ENCODE data around the gene SULT2B1.
"Not testable (repeated sequence)": the region's sequence is repeated elsewhere in the genome, so short reads cannot be mapped to it uniquely, and the experiment has no call there.

SULT2B1 gene

GRCh38 chr19:48556825-48557224 lies 4.9 kb downstream of the SULT2B1 start:
- no peak for DNase-seq (ENCODE audit: low read depth in 4 of 4, low spot score in 1 of 4)

GRCh38 chr19:48558018-48558684 lies 6.2 kb downstream of the SULT2B1 start:
- DNase-seq (ENCODE audit: low read depth in 4 of 4, low spot score in 1 of 4): no peak

- no peak for DNase-seq (ENCODE audit: low read depth in 4 of 4, low spot score in 1 of 4)
Measured at GRCh38 chr19:48560095-48560530, 8.1 kb downstream of the SULT2B1 start.

DNA sequence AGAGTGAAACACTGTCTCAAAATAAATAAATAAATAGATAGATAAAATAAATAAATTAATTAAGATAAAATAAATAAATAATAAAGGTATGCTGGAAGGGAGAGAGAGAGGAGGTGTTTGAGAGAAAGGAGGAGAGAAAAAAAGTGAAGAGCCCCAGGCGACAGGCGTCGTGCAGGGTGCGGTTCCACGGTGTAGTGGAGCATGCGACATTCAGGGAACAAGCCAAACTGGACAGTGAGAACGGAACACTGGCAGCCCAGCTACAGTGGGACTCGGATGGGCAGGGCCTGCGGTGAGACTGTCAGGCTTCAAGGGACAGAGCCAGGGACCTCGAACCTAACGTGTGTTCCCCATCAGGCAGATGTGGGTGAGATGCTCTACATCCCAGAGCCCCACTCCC lies 9.4 kb downstream of the SULT2B1 start:
- no peak for DNase-seq (ENCODE audit: low read depth in 4 of 4, low spot score in 1 of 4)

DNA sequence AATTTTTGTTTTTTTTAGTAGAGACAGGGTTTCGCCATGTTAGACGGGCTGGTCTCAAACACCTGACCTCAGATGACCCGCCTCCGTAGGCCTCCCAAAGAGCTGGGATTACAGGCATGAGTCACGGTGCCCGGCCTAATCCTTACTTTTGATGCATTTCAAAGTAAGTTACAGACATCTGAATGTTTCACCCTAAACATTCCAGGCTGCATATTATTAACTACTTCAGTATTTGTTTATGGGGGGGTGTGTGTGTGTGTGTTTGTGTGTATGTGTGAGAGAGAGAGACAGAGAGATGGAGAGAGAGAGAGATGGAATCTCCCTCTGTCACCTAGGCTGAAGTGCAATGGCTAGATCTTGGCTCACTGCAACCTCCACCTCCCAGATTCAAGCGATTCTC lies 13.1 kb downstream of the SULT2B1 start:
- no peak for DNase-seq (ENCODE audit: low read depth in 4 of 4, low spot score in 1 of 4)

DNA sequence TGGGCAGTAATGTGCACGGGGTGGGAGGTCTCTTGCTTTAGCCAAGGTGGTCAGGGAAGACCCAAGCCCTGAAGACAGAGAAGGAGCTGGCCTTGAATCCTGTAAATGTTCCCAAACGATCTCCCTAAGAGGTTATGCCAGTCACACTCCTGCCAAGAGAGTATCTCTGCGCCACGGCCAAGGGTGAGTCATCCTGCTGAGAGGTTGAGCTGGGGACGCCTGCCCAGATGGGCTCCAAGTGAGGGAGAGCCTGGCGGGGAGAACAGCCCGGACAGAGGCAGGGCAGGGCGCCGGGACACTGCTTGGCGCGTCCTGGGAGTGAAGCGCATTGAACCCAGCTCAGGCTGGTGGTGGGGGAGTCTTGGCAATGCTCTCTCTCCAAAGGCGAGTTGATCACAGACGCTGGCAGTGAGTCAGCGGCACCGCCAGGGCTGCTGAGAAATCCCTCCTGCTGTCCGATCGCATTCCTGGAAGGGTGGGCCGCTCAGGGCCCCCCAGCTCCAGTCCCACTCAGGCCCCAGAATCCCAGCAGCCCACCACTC lies 16.4 kb downstream of the SULT2B1 start:
- no peak for DNase-seq (ENCODE audit: low read depth in 4 of 4, low spot score in 1 of 4)

DNA sequence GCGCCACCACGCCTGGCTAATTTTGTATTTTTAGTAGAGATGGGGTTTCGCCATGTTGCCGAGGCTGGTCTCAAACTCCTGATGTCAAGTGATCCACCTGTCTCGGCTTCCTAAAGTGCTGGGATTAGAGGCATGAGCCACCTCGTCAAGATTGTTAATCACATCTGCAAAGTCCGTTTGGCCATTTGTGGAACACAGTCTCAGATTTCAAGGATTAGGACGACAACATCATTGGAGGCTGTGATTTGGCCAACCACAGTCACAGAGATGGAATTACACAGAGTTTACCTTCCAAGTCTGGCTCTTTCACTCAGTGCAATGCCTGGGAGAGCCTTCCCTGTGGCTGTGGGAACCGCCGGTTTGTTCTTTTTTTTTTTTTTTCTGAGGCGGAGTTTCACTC lies 17.8 kb downstream of the SULT2B1 start:
- DNase-seq (ENCODE audit: low read depth in 4 of 4, low spot score in 1 of 4): no peak

DNA sequence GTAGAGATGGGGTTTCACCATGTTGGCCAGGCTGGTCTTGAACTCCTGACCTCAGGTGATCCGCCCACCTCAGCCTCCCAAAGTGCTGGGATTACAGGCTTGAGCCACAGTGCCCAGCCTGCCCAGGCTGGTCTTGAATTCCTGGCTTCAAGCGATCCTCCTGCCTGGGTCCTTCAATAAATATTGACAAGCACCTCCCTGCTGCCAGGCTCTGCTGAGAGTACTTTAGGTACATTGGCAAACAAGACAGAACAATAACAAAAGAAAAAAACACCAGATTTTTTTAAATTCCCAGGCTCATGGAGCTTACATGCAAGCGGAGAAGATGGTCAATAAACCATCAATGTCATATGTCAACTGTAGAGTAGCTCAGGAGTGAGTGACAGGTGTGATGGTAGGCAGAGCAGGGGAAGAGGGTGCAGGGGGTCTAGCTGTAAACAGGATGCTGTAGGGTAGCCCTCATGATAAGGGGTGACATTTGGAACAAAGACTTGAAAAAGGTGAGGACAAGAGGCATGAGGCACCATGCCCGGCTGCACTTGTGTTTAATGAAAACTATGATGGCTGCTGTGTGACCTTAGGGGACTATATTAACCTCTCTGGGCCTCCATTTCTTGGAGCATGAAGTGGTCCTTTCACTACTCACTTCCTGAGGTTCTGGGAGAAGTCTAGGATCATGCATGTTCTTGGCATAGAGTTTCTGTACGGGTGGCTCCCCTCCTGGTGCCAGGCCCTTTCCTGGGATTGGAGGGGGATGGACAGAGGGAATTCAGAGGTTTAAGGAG lies 19.6 kb downstream of the SULT2B1 start:
- no peak for DNase-seq (ENCODE audit: low read depth in 4 of 4, low spot score in 1 of 4)

GRCh38 chr19:48573163-48573505 lies 21.2 kb downstream of the SULT2B1 start:
- no peak for DNase-seq (ENCODE audit: low read depth in 4 of 4, low spot score in 1 of 4)

GRCh38 chr19:48575931-48576622 lies 24.1 kb downstream of the SULT2B1 start:
- no peak for DNase-seq (ENCODE audit: low read depth in 4 of 4, low spot score in 1 of 4)

DNA sequence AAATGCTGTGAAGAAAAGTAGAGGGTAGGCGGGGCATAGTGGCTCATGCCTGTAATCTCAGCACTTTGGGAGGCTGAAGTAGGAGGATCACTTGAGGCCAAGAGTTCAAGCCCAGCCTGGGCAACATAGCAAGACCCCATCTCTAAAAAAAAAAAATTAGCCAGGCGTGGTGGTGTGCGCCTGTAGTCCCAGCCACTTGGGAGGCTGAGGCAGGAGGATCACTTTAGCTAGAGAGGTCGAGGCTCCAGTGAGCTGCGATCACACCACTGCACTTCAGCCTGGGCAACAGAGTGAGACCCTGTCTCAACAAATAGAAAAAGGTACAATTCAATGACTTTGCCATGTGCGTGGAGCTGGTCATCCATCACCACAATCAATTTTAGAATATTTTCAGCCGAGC lies 25.9 kb downstream of the SULT2B1 start:
- DNase-seq (ENCODE audit: low read depth in 4 of 4, low spot score in 1 of 4): not testable (repeated sequence)

DNA sequence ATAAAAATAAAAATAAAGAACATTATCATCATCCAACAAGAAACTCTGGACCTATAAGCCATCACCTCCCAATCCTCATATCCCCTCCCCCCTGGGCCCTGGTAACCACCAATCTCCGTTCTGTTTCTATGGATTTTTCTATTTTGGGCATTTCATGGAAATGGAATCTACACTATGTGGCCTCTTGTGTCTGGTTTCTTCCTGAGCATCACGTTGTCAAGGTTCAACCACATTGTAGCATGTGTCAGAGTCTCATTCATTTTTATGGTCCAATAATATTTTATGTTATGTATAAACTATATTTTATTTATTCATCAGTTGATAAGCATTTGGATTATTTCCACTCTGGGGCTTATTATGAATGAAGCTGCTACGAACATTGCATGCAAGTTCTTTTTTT lies 26.9 kb downstream of the SULT2B1 start:
- DNase-seq (ENCODE audit: low read depth in 4 of 4, low spot score in 1 of 4): no peak

- DNase-seq (ENCODE audit: low read depth in 4 of 4, low spot score in 1 of 4): no peak
Measured at GRCh38 chr19:48582168-48582567, 30.2 kb downstream of the SULT2B1 start.

- DNase-seq (ENCODE audit: low read depth in 4 of 4, low spot score in 1 of 4): no peak
Measured at GRCh38 chr19:48587387-48587786, 35.4 kb downstream of the SULT2B1 start.

DNA sequence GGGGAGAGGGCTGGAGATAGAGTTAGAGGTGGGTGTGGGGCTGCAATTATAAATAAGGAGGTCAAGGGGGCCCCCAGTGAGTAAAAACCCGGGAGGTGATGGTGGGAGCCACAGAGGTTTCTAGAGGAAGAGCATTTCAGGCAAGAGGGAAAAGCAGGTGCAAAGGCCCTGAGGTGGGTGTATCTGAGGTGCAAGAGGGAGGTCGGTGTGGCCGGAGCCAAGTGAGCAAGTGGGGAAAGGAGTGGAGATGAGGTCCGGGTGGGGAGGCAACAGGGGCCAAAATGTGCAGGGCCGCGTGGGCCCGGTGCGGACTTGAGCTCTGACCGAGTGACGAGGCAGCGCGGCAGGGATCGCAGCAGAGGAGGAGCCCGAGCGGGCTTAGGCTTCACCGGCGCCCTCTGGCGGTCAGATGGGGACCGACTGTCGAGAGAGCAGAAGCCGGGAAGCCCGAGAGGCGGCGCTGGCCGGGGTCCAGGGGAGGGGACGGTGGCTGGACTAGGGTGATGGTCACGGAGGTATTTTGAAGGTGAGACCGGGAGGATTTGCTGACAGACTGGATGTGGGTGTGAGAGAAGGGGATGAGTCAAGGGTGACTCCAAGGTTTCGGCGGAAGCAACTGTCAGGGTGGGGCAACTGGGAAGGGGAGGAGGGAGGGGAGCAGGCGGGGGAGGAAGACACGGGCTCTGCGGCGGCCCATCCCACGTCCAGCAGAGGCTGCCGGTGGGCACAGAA lies 36.9 kb downstream of the SULT2B1 start:
- peak; percentile 74 to 83 (median 76) for DNase-seq (ENCODE audit: low read depth in 4 of 4, low spot score in 1 of 4)

GRCh38 chr19:48591021-48591420 lies 39.0 kb downstream of the SULT2B1 start:
- DNase-seq (ENCODE audit: low read depth in 4 of 4, low spot score in 1 of 4): no peak

DNA sequence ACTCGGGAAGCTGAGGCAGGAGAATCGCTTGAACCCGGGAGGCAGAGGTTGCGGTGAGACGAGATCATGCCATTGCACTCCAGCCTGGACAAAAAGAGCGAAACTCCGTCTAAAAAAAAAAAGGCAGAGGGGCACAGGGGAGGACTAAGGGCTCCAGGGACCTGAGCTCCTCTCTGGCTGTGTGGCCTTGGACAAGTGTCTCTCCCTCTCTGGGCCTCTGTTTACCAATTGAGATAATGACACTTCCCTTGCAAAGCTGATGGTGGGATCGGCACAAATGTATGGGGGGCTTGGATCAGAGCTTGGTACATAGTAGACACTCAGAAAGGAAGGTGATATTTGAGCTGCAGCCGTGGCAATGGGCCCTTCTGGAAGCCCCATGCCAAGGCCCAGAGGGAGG lies 43.2 kb downstream of the SULT2B1 start:
- DNase-seq (ENCODE audit: low read depth in 4 of 4, low spot score in 1 of 4): no peak

GRCh38 chr19:48595833-48596232 lies 43.9 kb downstream of the SULT2B1 start:
- no peak for DNase-seq (ENCODE audit: low read depth in 4 of 4, low spot score in 1 of 4)

- no peak for DNase-seq (ENCODE audit: low read depth in 4 of 4, low spot score in 1 of 4)
Measured at GRCh38 chr19:48596237-48596636, 44.3 kb downstream of the SULT2B1 start.

DNA sequence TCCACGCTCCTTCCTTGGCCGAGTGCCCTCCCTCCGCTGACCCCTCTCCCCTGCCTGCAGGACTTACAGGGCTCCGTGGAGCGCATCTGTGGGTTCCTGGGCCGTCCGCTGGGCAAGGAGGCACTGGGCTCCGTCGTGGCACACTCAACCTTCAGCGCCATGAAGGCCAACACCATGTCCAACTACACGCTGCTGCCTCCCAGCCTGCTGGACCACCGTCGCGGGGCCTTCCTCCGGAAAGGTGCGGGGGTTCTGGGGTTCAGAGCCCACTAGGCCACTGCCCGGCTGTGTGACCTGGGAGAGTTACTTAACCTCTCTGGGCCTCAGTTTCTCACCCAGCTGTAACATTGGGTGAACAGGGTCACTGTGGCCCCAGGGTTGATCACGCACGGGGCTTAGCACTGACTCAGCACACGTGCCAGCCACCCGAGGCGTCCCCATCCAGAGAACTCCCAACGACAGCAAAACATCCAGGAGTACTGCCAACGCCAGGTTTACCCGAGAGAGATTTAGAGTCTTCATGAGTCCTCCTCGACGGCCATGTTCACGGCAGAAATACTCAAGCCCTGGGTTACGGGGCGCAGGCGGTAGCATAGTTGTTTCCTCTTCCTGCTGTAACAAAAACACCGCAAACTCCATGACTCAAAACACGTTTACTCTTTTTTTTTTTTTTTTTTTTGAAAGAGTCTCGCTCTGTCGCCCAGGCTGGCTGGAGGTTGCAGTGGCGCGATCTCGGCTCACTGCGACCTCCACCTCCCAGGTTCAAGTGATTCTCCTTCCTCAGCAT lies 44.9 kb downstream of the SULT2B1 start:
- no peak for DNase-seq (ENCODE audit: low read depth in 4 of 4, low spot score in 1 of 4)

Measured in stimulated activated CD4-positive, alpha-beta T cell treated with anti-CD3 and anti-CD28 coated beads, Interleukin-1b, Interleukin-23, amount 100 ng/mL, for 24 hours (primary cell).